IMR-90 (cell line): Measurements from ENCODE around the gene SGK2. TPM values are rescaled to one million over a fixed set of nuclear protein-coding genes. Genes with fewer than 3 reads are reported as not detected.

Source experiments
- ATAC-seq: fragments of 200-7000 bp; cut with Tn5 transposase; 2 replicates; pipeline ENCODE4 v1.9.1; 2020; ENCODE audit warnings: low read depth, mild to moderate bottlenecking, moderate library complexity
- BruUV-seq: library from RNA; stranded (reverse); fragments of 400-500 nt; replicated peaks from 2 replicates; lab custom pipeline; 2021; lab: Mats Ljungman, UMichigan
- CTCF ChIA-PET: fragments of 300-600 bp; formaldehyde crosslinking; extraction: SDS; loops from one replicate; lab custom pipeline; 2021; ENCODE audit warnings: antibody characterized with exemption; lab: Yijun Ruan, JAX
- POLR2A ChIA-PET: fragments of 300-600 bp; sonication (Branson Sonifier 250); formaldehyde crosslinking; loops from one replicate; lab custom pipeline; 2022; ENCODE audit warnings: antibody characterized with exemption; ENCODE audit not compliant: unreplicated experiment; lab: Charles Lee
- DNase-seq: peaks from one replicate; pipeline ENCODE4 v3.0.0; 2013
- H2AFZ ChIP-seq: replicated peaks from 2 replicates; pipeline ENCODE3; 2013; ENCODE audit warnings: low read length, mild to moderate bottlenecking; ENCODE audit not compliant: poor library complexity
- H2AK5ac ChIP-seq: 2 replicates; pipeline ENCODE4 v1.6.1; 2013; ENCODE audit warnings: low read depth, low read length, inconsistent platforms
- H2AK9ac ChIP-seq: replicated peaks from 2 replicates; pipeline ENCODE3; 2013; ENCODE audit warnings: mild to moderate bottlenecking, low read depth, low read length, moderate library complexity; ENCODE audit not compliant: poor library complexity
- H2BK120ac ChIP-seq: 2 replicates; pipeline ENCODE4 v1.6.1; 2013; ENCODE audit warnings: low read depth, low read length, inconsistent platforms
- H2BK15ac ChIP-seq: 3 replicates; pipeline ENCODE4 v1.6.1; 2013; ENCODE audit warnings: low read depth, low read length, inconsistent platforms
- H2BK20ac ChIP-seq: 2 replicates; pipeline ENCODE4 v1.6.1; 2013; ENCODE audit warnings: low read depth, mild to moderate bottlenecking, inconsistent platforms, low read length, moderate library complexity
- H2BK5ac ChIP-seq: 2 replicates; pipeline ENCODE4 v1.6.1; 2013; ENCODE audit warnings: mild to moderate bottlenecking, low read depth, low read length, inconsistent platforms; ENCODE audit not compliant: poor library complexity, severe bottlenecking
- H3K14ac ChIP-seq: replicated peaks from 2 replicates; pipeline ENCODE4 v1.6.1; 2013; ENCODE audit warnings: low read depth, low read length, inconsistent platforms
- H3K18ac ChIP-seq: 2 replicates; pipeline ENCODE4 v1.6.1; 2013; ENCODE audit warnings: low read depth, low read length, control low read depth
- H3K23ac ChIP-seq: 2 replicates; pipeline ENCODE4 v1.6.1; 2013; ENCODE audit warnings: low read depth, low read length, inconsistent platforms
- H3K27ac ChIP-seq: 2 replicates; pipeline ENCODE4 v1.5.1; 2013; ENCODE audit warnings: mild to moderate bottlenecking, control low read depth, low read length; ENCODE audit not compliant: insufficient read depth
- H3K27me3 ChIP-seq: 2 replicates; pipeline ENCODE4 v1.6.1; 2013; ENCODE audit warnings: low read length; ENCODE audit not compliant: control insufficient read depth, insufficient read depth
- H3K36me3 ChIP-seq: 2 replicates; pipeline ENCODE4 v1.6.1; 2013; ENCODE audit warnings: low read length, mixed read lengths; ENCODE audit not compliant: control insufficient read depth, insufficient read depth
- H3K4ac ChIP-seq: 2 replicates; pipeline ENCODE4 v1.6.1; 2013; ENCODE audit warnings: low read depth, low read length, inconsistent platforms
- H3K4me1 ChIP-seq: 2 replicates; pipeline ENCODE4 v1.6.1; 2013; ENCODE audit warnings: low read length, mixed read lengths; ENCODE audit not compliant: control insufficient read depth, insufficient read depth
- H3K4me2 ChIP-seq: 2 replicates; pipeline ENCODE4 v1.6.1; 2013; ENCODE audit warnings: low read depth, mild to moderate bottlenecking, control low read depth, low read length, moderate library complexity
- H3K4me3 ChIP-seq: 2 replicates; pipeline ENCODE4 v1.5.1; 2013; ENCODE audit warnings: low read depth, mild to moderate bottlenecking, control low read depth, low read length, moderate library complexity; ENCODE audit not compliant: insufficient read depth
- H3K56ac ChIP-seq: 2 replicates; pipeline ENCODE4 v1.6.1; 2013; ENCODE audit warnings: low read length, inconsistent platforms; ENCODE audit not compliant: insufficient read depth; ENCODE audit errors: extremely low read depth
- H3K79me1 ChIP-seq, 2 experiments: 2 replicates each; pipeline ENCODE4 v1.6.1; 2013; ENCODE audit warnings: low read length in 2 of 2, inconsistent platforms in 1 of 2, low read depth in 1 of 2
- H3K9ac ChIP-seq: 2 replicates; pipeline ENCODE4 v1.6.1; 2013; ENCODE audit warnings: low read depth, low read length, control low read depth
- H3K9me1 ChIP-seq: 2 replicates; pipeline ENCODE4 v1.6.1; 2013; ENCODE audit warnings: low read length, inconsistent platforms; ENCODE audit not compliant: insufficient read depth
- H3K9me3 ChIP-seq: 2 replicates; pipeline ENCODE4 v1.6.1; 2013; ENCODE audit warnings: low read length; ENCODE audit not compliant: control insufficient read depth, insufficient read depth
- H4K20me1 ChIP-seq: 2 replicates; pipeline ENCODE4 v1.6.1; 2013; ENCODE audit warnings: low read length, inconsistent platforms; ENCODE audit not compliant: insufficient read depth
- H4K5ac ChIP-seq: 2 replicates; pipeline ENCODE4 v1.6.1; 2013; ENCODE audit warnings: mild to moderate bottlenecking, low read depth, low read length, control low read depth
- H4K8ac ChIP-seq, 2 experiments: 2 replicates each; pipeline ENCODE4 v1.6.1; 2013; ENCODE audit warnings: low read depth in 2 of 2, low read length in 2 of 2, control low read depth in 1 of 2, inconsistent platforms in 1 of 2
- H4K91ac ChIP-seq: 2 replicates; pipeline ENCODE4 v1.6.1; 2013; ENCODE audit warnings: low read depth, low read length, inconsistent platforms; ENCODE audit not compliant: insufficient read depth
- BHLHE40 ChIP-seq: fragments of 150-350 bp; IDR thresholded peaks from 2 replicates; pipeline ENCODE4 v1.6.1; 2016; ENCODE audit warnings: mild to moderate bottlenecking, low read depth, low read length
- CHD1 ChIP-seq: IDR thresholded peaks from 2 replicates; pipeline ENCODE4 v1.6.1; 2012; ENCODE audit warnings: low read depth, low read length, improper control_type of control experiment
- MAZ ChIP-seq: IDR thresholded peaks from 2 replicates; pipeline ENCODE4 v1.6.1; 2012; ENCODE audit warnings: low read depth, mild to moderate bottlenecking, low read length, improper control_type of control experiment, moderate library complexity, borderline replicate concordance
- POLR2A ChIP-seq: IDR thresholded peaks from 2 replicates; pipeline ENCODE4 v1.6.1; 2012; ENCODE audit warnings: mild to moderate bottlenecking, low read depth, low read length
- dilution Hi-C: fragments of 300-500 bp; cut with HindIII; formaldehyde crosslinking; loops from one replicate; pipeline ENCODE4 v1.14.3; 2018; ENCODE audit warnings: low sequenced_read_pairs; ENCODE audit not compliant: unreplicated experiment
- in situ Hi-C: fragments of 300-500 bp; cut with MboI; formaldehyde crosslinking; loops from 3 replicates; pipeline ENCODE4 v1.14.3; 2019; ENCODE audit warnings: low sequenced_read_pairs, inconsistent platforms, mixed read lengths
- intact Hi-C: fragments of 100-400 bp; cut with micrococcal nuclease; formaldehyde crosslinking; loops from 2 replicates; pipeline ENCODE4 v1.10.0; 2022
- polyA plus RNA-seq, 3 experiments: library from polyadenylated mRNA; depleted of rRNA; stranded (reverse); fragments of >200 nt; gene quantifications; 2 replicates each; pipeline ENCODE4 v1.2.3, GENCODE V29; 2012; ENCODE audit warnings: low replicate concordance in 1 of 3
- total RNA-seq: library from RNA; depleted of rRNA; stranded (reverse); fragments of >200 nt; gene quantifications from 2 replicates; pipeline ENCODE4 v1.2.3, GENCODE V29; 2012

SGK2 gene
- total and polyA plus RNA-seq, 2 of the 4 experiments (the other 2 are of a cell fraction): under 0.01 to 0.10 TPM

DNA sequence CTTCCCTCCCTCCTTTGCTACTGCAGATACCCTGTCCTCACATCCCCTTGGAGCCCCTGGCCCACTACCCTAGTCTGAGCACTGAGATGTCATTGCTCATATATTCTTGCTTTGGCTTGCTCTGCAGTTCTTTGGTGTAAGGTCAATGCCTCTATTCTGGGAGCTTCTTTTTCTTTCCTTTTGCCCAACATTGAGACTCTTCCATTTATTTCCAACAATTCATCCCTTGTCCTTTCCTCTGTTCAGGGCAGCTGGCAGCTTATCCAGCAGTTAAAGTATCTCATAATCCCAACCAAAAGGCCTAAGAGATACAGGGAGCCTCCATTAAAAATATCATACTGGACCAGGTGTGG, 27.8 kb upstream of the SGK2 start:
- POLR2A ChIA-PET: no interaction called here
- no peaks in the 10 kb centered on the region; the same call in none of the 2 replicates for H3K9me1 ChIP-seq

More for the DNA sequence above, 27.8 kb upstream of the SGK2 start:
- no peak overlapping the region for H2BK120ac ChIP-seq
- CTCF ChIA-PET: interaction anchor here (0.6 to 0.7 kb wide), 3 partner anchors 17 to 161 kb away, joined by 3 read pairs; no protein-coding TSS in a partner anchor
- H2BK20ac ChIP-seq: no peak overlapping the region
- no peak overlapping the region for H3K4me2 ChIP-seq
- no peak overlapping the region for H3K14ac ChIP-seq
- peaks cover 6% of the 10 kb centered on the region for H3K36me3 ChIP-seq
- no peak overlapping the region for H3K23ac ChIP-seq
- H3K27ac ChIP-seq: no peak overlapping the region
- no peak for TF ChIP-seq BHLHE40
- TF ChIP-seq POLR2A: no peak
- TF ChIP-seq MAZ: no peak
- TF ChIP-seq CHD1: no peak
- no peak overlapping the region for H2BK5ac ChIP-seq
- ATAC-seq (no peak), DNase-seq (no peak)
- H3K9me3 ChIP-seq: no peaks in the 10 kb centered on the region
- H3K56ac ChIP-seq: no peak overlapping the region
- no peak overlapping the region for H2AFZ ChIP-seq
- no peaks in the 10 kb centered on the region for H4K20me1 ChIP-seq
- no peak overlapping the region for H3K9ac ChIP-seq
- H2BK15ac ChIP-seq: no peak overlapping the region
- no peak overlapping the region for H3K4me3 ChIP-seq
- intact Hi-C loops (no loop called here), in situ Hi-C loops (loop anchor here (10.0 kb wide), 1 partner anchor 164 kb away; no protein-coding TSS in a partner anchor), dilution Hi-C loops (no loop called here)
- no peak overlapping the region for H2AK5ac ChIP-seq
- H4K8ac ChIP-seq: no peak overlapping the region
- H3K18ac ChIP-seq: no peak overlapping the region
- H3K4ac ChIP-seq: no peak overlapping the region
- no peaks in the 10 kb centered on the region for H3K79me1 ChIP-seq
- H4K91ac ChIP-seq: no peak overlapping the region
- no peak overlapping the region for H4K5ac ChIP-seq
- no TSS peak for BruUV-seq
- peaks cover 4% of the 10 kb centered on the region for H3K27me3 ChIP-seq
- peaks cover 3% of the 10 kb centered on the region; the same call in 1 of the 2 replicates for H3K4me1 ChIP-seq
- no peak overlapping the region for H2AK9ac ChIP-seq
